HCT116 (cell line): ENCODE data around the gene BIVM. TPM values are rescaled to one million over a fixed set of nuclear protein-coding genes. Genes with fewer than 3 reads are reported as not detected.

Experiments used
- ATAC-seq: fragments of 200-7000 bp; cut with Tn5 transposase; 2 replicates; pipeline ENCODE4 v1.9.1; 2020; ENCODE audit warnings: mild to moderate bottlenecking, moderate library complexity
- BruUV-seq: library from RNA; stranded (reverse); fragments of 400-500 nt; replicated peaks from 2 replicates; lab custom pipeline; 2021; lab: Mats Ljungman, UMichigan
- CTCF ChIA-PET: fragments of 300-600 bp; sonication (Branson Sonifier 250); formaldehyde crosslinking; loops from one replicate; lab custom pipeline; 2021; ENCODE audit warnings: antibody characterized with exemption; lab: Charles Lee
- POLR2A ChIA-PET: fragments of 300-600, 350-600 bp; sonication (Branson Sonifier 250); formaldehyde crosslinking; loops from one replicate; lab custom pipeline; 2021; ENCODE audit warnings: antibody characterized with exemption; lab: Charles Lee
- RAD21 ChIA-PET, 2 experiments: fragments of 300-600 bp; sonication (Branson Sonifier 250); formaldehyde crosslinking; loops; one replicate each; lab custom pipeline; 2023; ENCODE audit warnings: low total read pairs in 2 of 2; ENCODE audit not compliant: uncharacterized antibody in 2 of 2, unreplicated experiment in 2 of 2, low non-redundant PET in 1 of 2; lab: Charles Lee
- DNase-seq: peaks from one replicate; pipeline ENCODE4 v3.0.0-alpha.2; 2010; ENCODE audit warnings: low read depth, low spot score
- H2AFZ ChIP-seq: fragments of 200-600 bp; shearing (Covaris generic), sonication (generic); 2 replicates; pipeline ENCODE4 v1.6.1; 2017; ENCODE audit warnings: low read depth, mixed run types, mixed read lengths, antibody characterized with exemption, low read length; ENCODE audit not compliant: poor library complexity, severe bottlenecking
- H3K27ac ChIP-seq: 2 replicates; pipeline ENCODE4 v1.5.1; 2012; ENCODE audit warnings: low read depth, low read length
- H3K27me3 ChIP-seq: fragments of 200-600 bp; sonication (generic); 2 replicates; pipeline ENCODE4 v1.6.1; 2016; ENCODE audit warnings: mixed run types, low read length, mixed read lengths; ENCODE audit not compliant: insufficient read depth
- H3K36me3 ChIP-seq, 2 experiments: fragments of 200-500 bp in 1 of 2; fragments of 200-600 bp in 1 of 2; sonication (Bioruptor generic) in 1 of 2; sonication (generic) in 1 of 2; 2 replicates each; pipeline versions ENCODE4 v1.5.1 to v1.6.1; 2014 to 2016; ENCODE audit warnings: low read length in 2 of 2, inconsistent platforms in 1 of 2, mixed read lengths in 1 of 2, mixed run types in 1 of 2; ENCODE audit not compliant: insufficient read depth in 2 of 2, control insufficient read depth in 1 of 2
- H3K4me1 ChIP-seq, 2 experiments: fragments of 200-600 bp in 1 of 2; sonication (generic) in 1 of 2; 2 replicates each; pipeline versions ENCODE4 v1.5.1 to v1.6.1; 2012 to 2017; ENCODE audit warnings: low read length in 2 of 2, inconsistent platforms in 1 of 2, mild to moderate bottlenecking in 1 of 2, mixed read lengths in 1 of 2, mixed run types in 1 of 2, moderate library complexity in 1 of 2; ENCODE audit not compliant: insufficient read depth in 2 of 2, control insufficient read depth in 1 of 2
- H3K4me2 ChIP-seq: fragments of 200-600 bp; sonication (generic); 2 replicates; pipeline ENCODE4 v1.6.1; 2017; ENCODE audit warnings: mixed run types, low read length, mixed read lengths
- H3K4me3 ChIP-seq, 2 experiments: fragments of 200-600 bp in 1 of 2; sonication (generic) in 1 of 2; replicated peaks in 1 of 2; 2 replicates each; pipeline ENCODE4 v1.5.1; 2011 to 2016; ENCODE audit warnings: low read length in 2 of 2, control low read depth in 1 of 2, low read depth in 1 of 2, mild to moderate bottlenecking in 1 of 2, mixed read lengths in 1 of 2, mixed run types in 1 of 2
- H3K79me2 ChIP-seq: fragments of 200-600 bp; sonication (generic); 2 replicates; pipeline ENCODE4 v1.6.1; 2017; ENCODE audit warnings: mild to moderate bottlenecking, mixed run types, low read length, moderate library complexity, mixed read lengths; ENCODE audit not compliant: insufficient read depth
- H3K9ac ChIP-seq: fragments of 200-600 bp; sonication (generic); 2 replicates; pipeline ENCODE4 v1.6.1; 2016; ENCODE audit warnings: low read length, mixed read lengths
- H3K9me2 ChIP-seq: fragments of 200-600 bp; sonication (generic), shearing (Covaris generic); 2 replicates; pipeline ENCODE4 v1.6.1; 2017; ENCODE audit warnings: mixed run types, mild to moderate bottlenecking, moderate library complexity; ENCODE audit not compliant: insufficient read depth
- H3K9me3 ChIP-seq, 2 experiments: fragments of 200-500 bp in 1 of 2; fragments of 200-600 bp in 1 of 2; sonication (Bioruptor generic) in 1 of 2; sonication (generic) in 1 of 2; 2 replicates each; pipeline ENCODE4 v1.6.1; 2014 to 2017; ENCODE audit warnings: low read length in 2 of 2, mixed read lengths in 2 of 2, inconsistent platforms in 1 of 2, low read depth in 1 of 2, mild to moderate bottlenecking in 1 of 2, mixed run types in 1 of 2, moderate library complexity in 1 of 2; ENCODE audit not compliant: control insufficient read depth in 1 of 2, insufficient read depth in 1 of 2
- H4K20me1 ChIP-seq: fragments of 200-600 bp; sonication (generic), shearing (Covaris generic); 2 replicates; pipeline ENCODE4 v1.6.1; 2017; ENCODE audit warnings: mixed run types, mild to moderate bottlenecking, moderate library complexity; ENCODE audit not compliant: insufficient read depth
- CBX3 ChIP-seq: IDR thresholded peaks from 2 replicates; pipeline ENCODE4 v1.6.1; 2012; ENCODE audit warnings: low read depth
- CEBPB ChIP-seq: IDR thresholded peaks from 2 replicates; pipeline ENCODE4 v1.6.1; 2012; ENCODE audit warnings: low read depth
- EGR1 ChIP-seq: IDR thresholded peaks from 2 replicates; pipeline ENCODE4 v1.6.1; 2012; ENCODE audit warnings: low read depth
- EZH2 ChIP-seq: fragments of 200-600 bp; sonication (generic); IDR thresholded peaks from 2 replicates; pipeline ENCODE4 v1.6.1; 2017; ENCODE audit warnings: antibody characterized with exemption, mixed run types
- EZH2phosphoT487 ChIP-seq: fragments of 200-600 bp; IDR thresholded peaks from 2 replicates; pipeline ENCODE4 v1.6.1; 2018; ENCODE audit warnings: antibody characterized with exemption, borderline replicate concordance
- FOSL1 ChIP-seq: IDR thresholded peaks from 2 replicates; pipeline ENCODE4 v1.6.1; 2012; ENCODE audit warnings: low read depth
- POLR2A ChIP-seq: IDR thresholded peaks from 2 replicates; pipeline ENCODE4 v1.7.0; 2011; ENCODE audit warnings: borderline replicate concordance; ENCODE audit not compliant: insufficient read depth, insufficient read length; ENCODE audit errors: extremely low read depth
- RAD21 ChIP-seq: IDR thresholded peaks from 2 replicates; pipeline ENCODE4 v1.6.1; 2012; ENCODE audit warnings: low read depth, mild to moderate bottlenecking
- SIN3A ChIP-seq: IDR thresholded peaks from 2 replicates; pipeline ENCODE4 v1.6.1; 2012; ENCODE audit warnings: low read depth
- TCF7L2 ChIP-seq: IDR thresholded peaks from 2 replicates; pipeline ENCODE4 v1.7.0; 2011; ENCODE audit warnings: borderline replicate concordance, inconsistent platforms; ENCODE audit not compliant: insufficient read depth, insufficient read length; ENCODE audit errors: extremely low read depth
- YY1 ChIP-seq: IDR thresholded peaks from 2 replicates; pipeline ENCODE4 v1.6.1; 2011; ENCODE audit warnings: low read length, low read depth, moderate library complexity, mild to moderate bottlenecking; ENCODE audit not compliant: insufficient replicate concordance; ENCODE audit errors: extremely low read depth
- ZNF274 ChIP-seq: fragments of 200-500 bp; sonication (Bioruptor generic); IDR thresholded peaks from 2 replicates; pipeline ENCODE4 v1.6.1; 2014; ENCODE audit warnings: mild to moderate bottlenecking, low read depth, low read length, inconsistent platforms
- intact Hi-C: fragments of 100-400 bp; cut with micrococcal nuclease; formaldehyde crosslinking; loops from 2 replicates; pipeline ENCODE4 v1.10.0; 2022
- total RNA-seq: library from RNA; stranded (reverse); gene quantifications from one replicate; pipeline ENCODE4 v1.2.1, GENCODE V29; 2021; ENCODE audit not compliant: unreplicated experiment
- TF ChIP-seq, protein P1 (sequence below): IDR thresholded peaks from 2 replicates; pipeline ENCODE4 v1.6.1; 2012
- TF ChIP-seq, protein P2 (sequence below): IDR thresholded peaks from 2 replicates; pipeline ENCODE4 v1.6.1; 2012; ENCODE audit warnings: low read depth
- TF ChIP-seq, protein P3 (sequence below), 3 experiments: fragments of 200-600 bp in 1 of 3; sonication (generic) in 1 of 3; IDR thresholded peaks in 2 of 3; conservative IDR thresholded peaks in 1 of 3; 2 replicates each; pipeline ENCODE4 v1.5.1; 2012 to 2017; ENCODE audit warnings: low read depth in 2 of 3, low read length in 2 of 3, antibody characterized with exemption in 1 of 3, borderline replicate concordance in 1 of 3, control low read depth in 1 of 3, mild to moderate bottlenecking in 1 of 3, mixed read lengths in 1 of 3, mixed run types in 1 of 3, moderate library complexity in 1 of 3; ENCODE audit not compliant: insufficient read depth in 1 of 3
- TF ChIP-seq, protein P4 (sequence below): IDR thresholded peaks from 2 replicates; pipeline ENCODE4 v1.6.1; 2012
- TF ChIP-seq, protein P5 (sequence below): IDR thresholded peaks from 2 replicates; pipeline ENCODE4 v1.6.1; 2011; ENCODE audit warnings: mild to moderate bottlenecking, low read length, moderate library complexity; ENCODE audit not compliant: insufficient replicate concordance; ENCODE audit errors: extremely low read depth

The BIVM gene
- total RNA-seq, 1 experiment from 2014 or later, result 11.3 TPM

DNA sequence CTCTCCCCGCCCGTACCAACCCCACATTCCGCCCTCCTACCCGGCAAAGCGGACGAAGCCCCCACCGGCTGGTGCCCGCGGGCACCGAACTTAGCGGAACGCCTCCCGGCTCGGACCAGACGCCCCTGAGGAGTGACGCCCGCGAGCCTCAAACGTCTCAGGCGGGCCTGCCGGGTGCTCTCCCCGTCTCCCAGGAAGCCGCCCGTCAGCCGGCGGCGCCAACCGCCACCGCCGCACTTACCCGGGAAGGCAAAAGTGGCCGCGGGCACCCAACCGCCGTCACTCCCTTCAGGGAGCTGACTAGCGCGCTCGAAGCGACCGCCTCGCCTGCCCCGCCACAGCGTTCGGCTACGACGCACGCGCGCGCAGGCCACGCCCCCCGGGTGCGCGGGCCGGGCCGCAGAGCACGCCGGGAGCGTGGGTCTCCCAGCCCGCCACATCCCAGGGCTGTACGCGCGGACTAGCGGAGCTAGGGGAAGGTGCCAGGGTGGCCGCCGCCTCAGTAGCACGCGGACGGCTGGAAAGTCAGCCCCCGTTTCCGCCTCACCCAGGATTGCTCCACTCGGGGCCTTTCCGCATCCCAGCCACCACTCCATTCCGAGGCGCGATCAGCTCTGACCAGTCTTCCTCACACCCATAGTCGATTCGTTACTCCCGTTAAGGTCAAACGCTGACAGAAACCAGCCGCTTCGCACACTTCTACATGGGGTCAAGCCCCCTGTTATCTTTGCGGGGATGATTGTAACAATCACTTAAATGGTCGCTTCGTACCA, 25.3 kb upstream of the BIVM start, which contains the start of gene TEX30:
TEX30 (minus strand) TSS at position 346 of the 773 bp plus-strand sequence. CDS start 3,760 bp downstream, outside the sequence.
- peak; percentile 96 for ATAC-seq
- Histone ChIP-seq H3K27me3 (no peaks in the 10 kb centered on the region), H4K20me1 (no peaks in the 10 kb centered on the region), H2AFZ (no peak within 1 kb of the TSS), H3K79me2 (peaks cover 24% of the 10 kb centered on the region), H3K9ac (peak within 1 kb of the TSS; percentile 87), H3K9me3 (no peaks in the 10 kb centered on the region), H3K27ac (peak within 1 kb of the TSS; percentile 77), H3K36me3 (0 out of 4 replicates have a peak, but pooled peaks cover 0 to 3% of the 10 kb centered on the region in 2 experiments), H3K9me2 (no peaks in the 10 kb centered on the region), H3K4me3 (peak within 1 kb of the TSS; percentile 57 to 85), H3K4me2 (peak within 1 kb of the TSS; percentile 96), H3K4me1 (peaks cover 0 to 25% of the 10 kb centered on the region in 2 experiments; a peak in 2 of 4 replicates)
- ChIA-PET RAD21 (interaction anchor here in 1 of 2 experiments (1.0 kb wide), 1 partner anchor 49 kb away, joined by 4 read pairs; no protein-coding TSS in a partner anchor), POLR2A (interaction anchor here (1.0 to 1.5 kb wide), 5 partner anchors 15 to 178 kb away, joined by 3 to 8 read pairs (median 4); partner anchors contain the start of genes ERCC5 and TPP2), CTCF (interaction anchor here (1.3 to 2.0 kb wide), 2 partner anchors 49 to 74 kb away, joined by 4 read pairs; no protein-coding TSS in a partner anchor)
- intact Hi-C loops, result loop anchor here (2.0 kb wide), 1 partner anchor 73 kb away; the partner anchor contains the start of gene ERCC5
- peak; percentile 40 for DNase-seq
- BruUV-seq, result no TSS peak
- no peak for TF ChIP-seq EGR1
- TF ChIP-seq, protein P1, sequence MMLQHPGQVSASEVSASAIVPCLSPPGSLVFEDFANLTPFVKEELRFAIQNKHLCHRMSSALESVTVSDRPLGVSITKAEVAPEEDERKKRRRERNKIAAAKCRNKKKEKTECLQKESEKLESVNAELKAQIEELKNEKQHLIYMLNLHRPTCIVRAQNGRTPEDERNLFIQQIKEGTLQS, result no peak
- TF ChIP-seq, protein P2, sequence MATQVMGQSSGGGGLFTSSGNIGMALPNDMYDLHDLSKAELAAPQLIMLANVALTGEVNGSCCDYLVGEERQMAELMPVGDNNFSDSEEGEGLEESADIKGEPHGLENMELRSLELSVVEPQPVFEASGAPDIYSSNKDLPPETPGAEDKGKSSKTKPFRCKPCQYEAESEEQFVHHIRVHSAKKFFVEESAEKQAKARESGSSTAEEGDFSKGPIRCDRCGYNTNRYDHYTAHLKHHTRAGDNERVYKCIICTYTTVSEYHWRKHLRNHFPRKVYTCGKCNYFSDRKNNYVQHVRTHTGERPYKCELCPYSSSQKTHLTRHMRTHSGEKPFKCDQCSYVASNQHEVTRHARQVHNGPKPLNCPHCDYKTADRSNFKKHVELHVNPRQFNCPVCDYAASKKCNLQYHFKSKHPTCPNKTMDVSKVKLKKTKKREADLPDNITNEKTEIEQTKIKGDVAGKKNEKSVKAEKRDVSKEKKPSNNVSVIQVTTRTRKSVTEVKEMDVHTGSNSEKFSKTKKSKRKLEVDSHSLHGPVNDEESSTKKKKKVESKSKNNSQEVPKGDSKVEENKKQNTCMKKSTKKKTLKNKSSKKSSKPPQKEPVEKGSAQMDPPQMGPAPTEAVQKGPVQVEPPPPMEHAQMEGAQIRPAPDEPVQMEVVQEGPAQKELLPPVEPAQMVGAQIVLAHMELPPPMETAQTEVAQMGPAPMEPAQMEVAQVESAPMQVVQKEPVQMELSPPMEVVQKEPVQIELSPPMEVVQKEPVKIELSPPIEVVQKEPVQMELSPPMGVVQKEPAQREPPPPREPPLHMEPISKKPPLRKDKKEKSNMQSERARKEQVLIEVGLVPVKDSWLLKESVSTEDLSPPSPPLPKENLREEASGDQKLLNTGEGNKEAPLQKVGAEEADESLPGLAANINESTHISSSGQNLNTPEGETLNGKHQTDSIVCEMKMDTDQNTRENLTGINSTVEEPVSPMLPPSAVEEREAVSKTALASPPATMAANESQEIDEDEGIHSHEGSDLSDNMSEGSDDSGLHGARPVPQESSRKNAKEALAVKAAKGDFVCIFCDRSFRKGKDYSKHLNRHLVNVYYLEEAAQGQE, result no peak
- no peak for TF ChIP-seq TCF7L2
- TF ChIP-seq, protein P3, sequence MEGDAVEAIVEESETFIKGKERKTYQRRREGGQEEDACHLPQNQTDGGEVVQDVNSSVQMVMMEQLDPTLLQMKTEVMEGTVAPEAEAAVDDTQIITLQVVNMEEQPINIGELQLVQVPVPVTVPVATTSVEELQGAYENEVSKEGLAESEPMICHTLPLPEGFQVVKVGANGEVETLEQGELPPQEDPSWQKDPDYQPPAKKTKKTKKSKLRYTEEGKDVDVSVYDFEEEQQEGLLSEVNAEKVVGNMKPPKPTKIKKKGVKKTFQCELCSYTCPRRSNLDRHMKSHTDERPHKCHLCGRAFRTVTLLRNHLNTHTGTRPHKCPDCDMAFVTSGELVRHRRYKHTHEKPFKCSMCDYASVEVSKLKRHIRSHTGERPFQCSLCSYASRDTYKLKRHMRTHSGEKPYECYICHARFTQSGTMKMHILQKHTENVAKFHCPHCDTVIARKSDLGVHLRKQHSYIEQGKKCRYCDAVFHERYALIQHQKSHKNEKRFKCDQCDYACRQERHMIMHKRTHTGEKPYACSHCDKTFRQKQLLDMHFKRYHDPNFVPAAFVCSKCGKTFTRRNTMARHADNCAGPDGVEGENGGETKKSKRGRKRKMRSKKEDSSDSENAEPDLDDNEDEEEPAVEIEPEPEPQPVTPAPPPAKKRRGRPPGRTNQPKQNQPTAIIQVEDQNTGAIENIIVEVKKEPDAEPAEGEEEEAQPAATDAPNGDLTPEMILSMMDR (IDR thresholded peaks at IDR 0.05 in 2 of 3, conservative IDR thresholded peaks at IDR 0.05 in 1 of 3; ENCODE audit: borderline replicate concordance in 1 of 3, insufficient read depth in 1 of 3, low read depth in 2 of 3, low read length in 2 of 3), result no peak
- TF ChIP-seq EZH2phosphoT487, result no peak
- no peak for TF ChIP-seq CEBPB
- TF ChIP-seq POLR2A, result peak; percentile 84
- TF ChIP-seq, protein P4, sequence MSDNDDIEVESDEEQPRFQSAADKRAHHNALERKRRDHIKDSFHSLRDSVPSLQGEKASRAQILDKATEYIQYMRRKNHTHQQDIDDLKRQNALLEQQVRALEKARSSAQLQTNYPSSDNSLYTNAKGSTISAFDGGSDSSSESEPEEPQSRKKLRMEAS, result peak; percentile 84
- TF ChIP-seq YY1, result no peak
- no peak for TF ChIP-seq RAD21
- TF ChIP-seq FOSL1, result no peak
- TF ChIP-seq, protein P5, sequence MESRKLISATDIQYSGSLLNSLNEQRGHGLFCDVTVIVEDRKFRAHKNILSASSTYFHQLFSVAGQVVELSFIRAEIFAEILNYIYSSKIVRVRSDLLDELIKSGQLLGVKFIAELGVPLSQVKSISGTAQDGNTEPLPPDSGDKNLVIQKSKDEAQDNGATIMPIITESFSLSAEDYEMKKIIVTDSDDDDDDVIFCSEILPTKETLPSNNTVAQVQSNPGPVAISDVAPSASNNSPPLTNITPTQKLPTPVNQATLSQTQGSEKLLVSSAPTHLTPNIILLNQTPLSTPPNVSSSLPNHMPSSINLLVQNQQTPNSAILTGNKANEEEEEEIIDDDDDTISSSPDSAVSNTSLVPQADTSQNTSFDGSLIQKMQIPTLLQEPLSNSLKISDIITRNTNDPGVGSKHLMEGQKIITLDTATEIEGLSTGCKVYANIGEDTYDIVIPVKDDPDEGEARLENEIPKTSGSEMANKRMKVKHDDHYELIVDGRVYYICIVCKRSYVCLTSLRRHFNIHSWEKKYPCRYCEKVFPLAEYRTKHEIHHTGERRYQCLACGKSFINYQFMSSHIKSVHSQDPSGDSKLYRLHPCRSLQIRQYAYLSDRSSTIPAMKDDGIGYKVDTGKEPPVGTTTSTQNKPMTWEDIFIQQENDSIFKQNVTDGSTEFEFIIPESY, result no peak
- TF ChIP-seq SIN3A, result peak; percentile 72
- peak; percentile 73; the same call in 1 of the 2 replicates for TF ChIP-seq CBX3
- no peak for TF ChIP-seq ZNF274
- no peak for TF ChIP-seq EZH2
